ENCODE measurements around the gene PLAC8L1.
"Not testable (repeated sequence)": the region's sequence is repeated elsewhere in the genome, so short reads cannot be mapped to it uniquely, and the experiment has no call there.

PLAC8L1 gene

GRCh38 chr5:146105477-146105876 lies at the start of gene PLAC8L1:
Gene PLAC8L1, minus strand, starts transcription at chr5:146105577. Its CDS starts 1,266 bp downstream, at chr5:146104311.
- no peak for DNase-seq

- DNase-seq = no peak
Measured at GRCh38 chr5:146151970-146152369, 46.6 kb upstream of the PLAC8L1 start.

- no peak for DNase-seq
Measured at GRCh38 chr5:146137967-146138403, 32.6 kb upstream of the PLAC8L1 start.

- no peak for DNase-seq
Measured at GRCh38 chr5:146130440-146131045, 25.2 kb upstream of the PLAC8L1 start.

- DNase-seq = no peak
Measured at GRCh38 chr5:146126068-146126467, 20.7 kb upstream of the PLAC8L1 start.

GRCh38 chr5:146124580-146124979 lies 19.2 kb upstream of the PLAC8L1 start:
- DNase-seq = no peak

- DNase-seq = not testable (repeated sequence)
Measured at GRCh38 chr5:146121451-146121850, 16.1 kb upstream of the PLAC8L1 start.

- no peak for DNase-seq
Measured at GRCh38 chr5:146118322-146118721, 12.9 kb upstream of the PLAC8L1 start.

- DNase-seq = not testable (repeated sequence)
Measured at GRCh38 chr5:146117216-146117615, 11.8 kb upstream of the PLAC8L1 start.

- DNase-seq = no peak
Measured at GRCh38 chr5:146116361-146116760, 11.0 kb upstream of the PLAC8L1 start.

GRCh38 chr5:146112476-146112875 lies 7.1 kb upstream of the PLAC8L1 start:
- DNase-seq = no peak

GRCh38 chr5:146111409-146111808 lies 6.0 kb upstream of the PLAC8L1 start:
- DNase-seq = no peak

- no peak for DNase-seq
Measured at GRCh38 chr5:146109379-146109778, 4.0 kb upstream of the PLAC8L1 start.

GRCh38 chr5:146108870-146109269 lies 3.5 kb upstream of the PLAC8L1 start:
- DNase-seq = not testable (repeated sequence)

GRCh38 chr5:146107901-146108300 lies 2.5 kb upstream of the PLAC8L1 start:
- DNase-seq = no peak

GRCh38 chr5:146103594-146103993 lies 1.8 kb downstream of the PLAC8L1 start:
- no peak for DNase-seq

- DNase-seq = no peak
Measured at GRCh38 chr5:146101646-146102045, 3.7 kb downstream of the PLAC8L1 start.

- DNase-seq = no peak
Measured at GRCh38 chr5:146098047-146098446, 7.3 kb downstream of the PLAC8L1 start.

- DNase-seq = no peak
Measured at GRCh38 chr5:146091881-146092280, 13.5 kb downstream of the PLAC8L1 start.

GRCh38 chr5:146089287-146089686 lies 16.1 kb downstream of the PLAC8L1 start:
- DNase-seq = no peak

- no peak for DNase-seq
Measured at GRCh38 chr5:146088098-146088497, 17.3 kb downstream of the PLAC8L1 start.

GRCh38 chr5:146084376-146084775 lies 21.0 kb downstream of the PLAC8L1 start:
- no peak for DNase-seq

- no peak for DNase-seq
Measured at GRCh38 chr5:146082798-146083197, 22.6 kb downstream of the PLAC8L1 start.

GRCh38 chr5:146081556-146081955 lies 23.8 kb downstream of the PLAC8L1 start:
- DNase-seq = no peak

- no peak for DNase-seq
Measured at GRCh38 chr5:146079695-146080373, 25.5 kb downstream of the PLAC8L1 start.

Measured in SHP77 treated with DMSO at 0.1 percent for 48 hours (cell line).